Measurements from ENCODE around the gene GPR161.

The GPR161 gene

GRCh38 chr1:168087696-168088095 is 49.0 kb downstream of the GPR161 start:
- Histone ChIP-seq H3K27ac (ENCODE audit: low read length) (no peak overlapping the region), H3K4me3 (ENCODE audit: low read length) (no peak overlapping the region), H3K4me2 (ENCODE audit: low read length) (no peak overlapping the region), H3K9ac (ENCODE audit: low read length) (no peak overlapping the region), H2AFZ (ENCODE audit: low read depth, low read length) (no peak overlapping the region), H3K36me3 (replicated peaks; ENCODE audit: low read depth, low read length) (no peaks in the 10 kb centered on the region), H3K27me3 (ENCODE audit: low read depth, low read length) (no peaks in the 10 kb centered on the region), H3K9me3 (ENCODE audit: insufficient read depth, low read length) (no peaks in the 10 kb centered on the region), H4K20me1 (ENCODE audit: insufficient read depth, low read length) (no peaks in the 10 kb centered on the region), H3K4me1 (ENCODE audit: low read length) (peaks cover 3% of the 10 kb centered on the region; the same call in 1 of the 2 replicates), H3K79me2 (ENCODE audit: low read length) (no peaks in the 10 kb centered on the region)
- TF ChIP-seq EZH2phosphoT487 (IDR thresholded peaks at IDR 0.05; ENCODE audit: low read depth) (no peak), CTCF (IDR thresholded peaks at IDR 0.05; ENCODE audit: low read depth, low read length) (no peak)

GRCh38 chr1:168086438-168086837 is 50.3 kb downstream of the GPR161 start:
- Histone ChIP-seq H3K36me3 (replicated peaks; ENCODE audit: low read depth, low read length) (no peaks in the 10 kb centered on the region), H2AFZ (ENCODE audit: low read depth, low read length) (no peak overlapping the region), H3K9ac (ENCODE audit: low read length) (no peak overlapping the region), H3K4me1 (ENCODE audit: low read length) (peaks cover 3% of the 10 kb centered on the region; the same call in 1 of the 2 replicates), H4K20me1 (ENCODE audit: insufficient read depth, low read length) (no peaks in the 10 kb centered on the region), H3K9me3 (ENCODE audit: insufficient read depth, low read length) (no peaks in the 10 kb centered on the region), H3K4me2 (ENCODE audit: low read length) (no peak overlapping the region), H3K79me2 (ENCODE audit: low read length) (no peaks in the 10 kb centered on the region), H3K27ac (ENCODE audit: low read length) (no peak overlapping the region), H3K27me3 (ENCODE audit: low read depth, low read length) (no peaks in the 10 kb centered on the region), H3K4me3 (ENCODE audit: low read length) (no peak overlapping the region)
- TF ChIP-seq EZH2phosphoT487 (IDR thresholded peaks at IDR 0.05; ENCODE audit: low read depth) (no peak), CTCF (IDR thresholded peaks at IDR 0.05; ENCODE audit: low read depth, low read length) (peak; percentile 28; the same call in 1 of the 2 replicates)

- Histone ChIP-seq H3K4me3 (ENCODE audit: low read length) (no peak overlapping the region), H4K20me1 (ENCODE audit: insufficient read depth, low read length) (no peaks in the 10 kb centered on the region), H3K27me3 (ENCODE audit: low read depth, low read length) (no peaks in the 10 kb centered on the region), H3K9me3 (ENCODE audit: insufficient read depth, low read length) (no peaks in the 10 kb centered on the region), H2AFZ (ENCODE audit: low read depth, low read length) (no peak overlapping the region), H3K4me1 (ENCODE audit: low read length) (peaks cover 3% of the 10 kb centered on the region; the same call in 1 of the 2 replicates), H3K27ac (ENCODE audit: low read length) (no peak overlapping the region), H3K36me3 (replicated peaks; ENCODE audit: low read depth, low read length) (no peaks in the 10 kb centered on the region), H3K4me2 (ENCODE audit: low read length) (no peak overlapping the region), H3K9ac (ENCODE audit: low read length) (no peak overlapping the region), H3K79me2 (ENCODE audit: low read length) (no peaks in the 10 kb centered on the region)
- TF ChIP-seq EZH2phosphoT487 (IDR thresholded peaks at IDR 0.05; ENCODE audit: low read depth), result no peak
- TF ChIP-seq CTCF (IDR thresholded peaks at IDR 0.05; ENCODE audit: low read depth, low read length), result no peak
Observed at GRCh38 chr1:168085401-168085872, 51.3 kb downstream of the GPR161 start.

- Histone ChIP-seq H3K4me2 (ENCODE audit: low read length) (peak overlapping the region; percentile 42), H3K36me3 (replicated peaks; ENCODE audit: low read depth, low read length) (no peaks in the 10 kb centered on the region), H3K27me3 (ENCODE audit: low read depth, low read length) (no peaks in the 10 kb centered on the region), H4K20me1 (ENCODE audit: insufficient read depth, low read length) (no peaks in the 10 kb centered on the region), H3K4me1 (ENCODE audit: low read length) (peaks cover 3% of the 10 kb centered on the region; the same call in 1 of the 2 replicates), H3K9me3 (ENCODE audit: insufficient read depth, low read length) (no peaks in the 10 kb centered on the region), H3K27ac (ENCODE audit: low read length) (no peak overlapping the region), H3K4me3 (ENCODE audit: low read length) (peak overlapping the region; percentile 14), H3K9ac (ENCODE audit: low read length) (no peak overlapping the region), H2AFZ (ENCODE audit: low read depth, low read length) (no peak overlapping the region), H3K79me2 (ENCODE audit: low read length) (no peaks in the 10 kb centered on the region)
- TF ChIP-seq CTCF (IDR thresholded peaks at IDR 0.05; ENCODE audit: low read depth, low read length), result peak; percentile 98
- TF ChIP-seq EZH2phosphoT487 (IDR thresholded peaks at IDR 0.05; ENCODE audit: low read depth), result no peak
Observed at GRCh38 chr1:168084396-168085231, 52.1 kb downstream of the GPR161 start.

Data from OCI-LY3 (cell line).